Adrenal gland (tissue), 12 donors: Measurements from ENCODE around the gene SUN5. TPM values are rescaled to one million over a fixed set of nuclear protein-coding genes. Genes with fewer than 3 reads are reported as not detected.

Source experiments
- DNase-seq, 7 donors: peaks; one replicate each; pipeline ENCODE4 v3.0.0-alpha.2; 2019 to 2020
- H3K27ac ChIP-seq, 5 donors: fragments of 200-600 bp; sonication (generic) in 4 of 5; 1 replicate in 3 of 5; 2 replicates in 2 of 5; pipeline versions ENCODE4 v1.5.1 to v1.8.0; 2016 to 2020; ENCODE audit warnings: mild to moderate bottlenecking in 1 of 5
- H3K27me3 ChIP-seq: fragments of 200-600 bp; 2 replicates; pipeline ENCODE4 v1.8.0; 2021
- H3K36me3 ChIP-seq, 2 donors: fragments of 200-600 bp; replicated peaks in 1 of 2; 1 replicate in 1 of 2; 2 replicates in 1 of 2; pipeline versions ENCODE4 v1.5.1 to v1.8.0; 2018 to 2022
- H3K4me1 ChIP-seq, 2 donors: fragments of 200-600 bp; replicated peaks in 1 of 2; 1 replicate in 1 of 2; 2 replicates in 1 of 2; pipeline versions ENCODE4 v1.5.1 to v1.8.0; 2018 to 2021
- H3K4me3 ChIP-seq, 4 donors: fragments of 200-600 bp; sonication (generic) in 3 of 4; one replicate each; pipeline ENCODE4 v1.5.1; 2016 to 2018
- H3K9me3 ChIP-seq, 3 donors: fragments of 200-600 bp; sonication (generic) in 1 of 3; replicated peaks in 1 of 3; 1 replicate in 2 of 3; 2 replicates in 1 of 3; pipeline versions ENCODE4 v1.5.1 to v1.8.0; 2016 to 2021
- POLR2A ChIP-seq, 2 donors: fragments of 450-650 bp; IDR thresholded peaks; one replicate each; pipeline ENCODE4 v1.6.1; 2017; ENCODE audit warnings: antibody characterized with exemption in 2 of 2, mild to moderate bottlenecking in 2 of 2, moderate library complexity in 1 of 2
- WGBS, 4 donors: extraction: QIAGEN DNeasy Blood & Tissue Kit in 2 of 4; methylation state at CpG; one replicate each; pipeline versions ENCODE4 v1.1.5 to v1.1.7; 2013 to 2017; 5-methylcytosine and 5-hydroxymethylcytosine counted together
- intact Hi-C, 2 donors: fragments of 100-400 bp; cut with DNase I; formaldehyde crosslinking; loops; one replicate each; pipeline versions ENCODE4 v1.14.1 to v1.15.0; 2022 to 2023
- polyA plus RNA-seq, 3 donors: library from polyadenylated mRNA; stranded (reverse); fragments of 200-250 nt in 2 of 3; fragments of 350-450 nt in 1 of 3; fragmentation: Illumina TruSeq in 1 of 3; extraction: RNeasy Lipid Tissue Mini Kit (QIAGEN cat#74804) in 1 of 3; gene quantifications; one replicate each; pipeline ENCODE4 v1.2.3, GENCODE V29; 2013 to 2014
- total RNA-seq, 9 donors: library from RNA; depleted of rRNA in 4 of 9; stranded (reverse); fragments of >200 nt in 4 of 9; fragments of 120-200 nt in 1 of 9; fragmentation: NEBNext Ultra II Directional in 1 of 9; extraction: Animal tissue kit (Norgen Biotek cat#: 25700) in 1 of 9; gene quantifications; one replicate each; pipeline versions ENCODE4 v1.1.0 to v1.2.4, GENCODE V29; 2013 to 2023
- TF ChIP-seq, protein P1 (sequence below), 6 experiments: fragments of 450-650 bp in 4 of 6; fragments of 200-600 bp in 2 of 6; sonication (generic) in 1 of 6; IDR thresholded peaks; 1 replicate in 5 of 6; 2 replicates in 1 of 6; pipeline versions ENCODE4 v1.5.1 to v1.8.0; 2016 to 2021; ENCODE audit warnings: antibody characterized with exemption in 6 of 6, mild to moderate bottlenecking in 2 of 6, moderate library complexity in 1 of 6
- donor health status: healthy with polysubstance abuse.
- donor health status: Bipolar disorder and iron deficiency.
- donor health status: DM: yes; HTN: yes; CAD: no.
- donor health status: DM: no; HTN: no; CAD: no.
- donor health status: DM: no; HTN: no; CAD: no.
- donor health status: DM: yes; HTN: yes; CAD: no.

SUN5 gene
- total and polyA plus RNA-seq, 12 donors = not detected

DNA sequence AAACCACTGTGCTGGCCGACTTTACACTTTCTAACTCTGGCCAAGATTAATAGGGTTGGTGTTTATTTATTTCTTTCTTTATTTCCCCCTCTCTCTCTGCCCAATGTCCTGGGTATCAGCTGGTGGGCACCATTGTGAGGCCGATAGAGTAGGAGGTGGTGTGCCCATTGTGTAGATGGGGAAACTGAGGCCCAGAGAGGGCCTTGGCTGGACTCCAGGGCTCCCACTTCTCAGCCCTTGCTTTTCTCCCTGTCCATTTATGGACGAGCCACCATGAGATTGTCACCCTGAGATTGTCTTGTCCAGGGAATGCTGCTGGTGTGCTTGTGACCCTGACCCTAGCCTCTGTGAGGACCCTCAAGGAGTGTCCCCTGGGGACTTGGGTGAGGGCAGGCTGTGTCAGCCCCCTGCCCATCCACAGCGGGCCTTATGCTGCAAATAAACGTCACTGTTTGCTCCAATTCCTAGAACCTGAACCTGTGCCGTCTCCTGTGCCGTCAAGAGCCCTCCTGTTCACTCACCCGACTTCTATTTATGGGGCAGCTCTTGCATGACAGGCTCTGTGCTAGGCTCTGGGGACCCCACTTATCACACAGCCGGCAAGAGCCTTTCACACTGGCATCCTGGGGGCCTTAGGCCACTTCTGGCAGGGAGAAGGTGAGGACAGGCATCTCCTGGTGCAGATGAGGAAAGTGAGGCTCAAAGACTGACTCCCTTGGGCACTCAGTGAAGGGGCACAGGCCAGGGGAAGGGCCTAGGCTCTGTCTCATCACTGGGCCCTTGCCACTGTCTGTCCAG lies 24.8 kb downstream of the SUN5 start:
- intact Hi-C loops = no loop called here
- no peak for TF ChIP-seq POLR2A (IDR thresholded peaks at IDR 0.05)
- TF ChIP-seq, protein P1, sequence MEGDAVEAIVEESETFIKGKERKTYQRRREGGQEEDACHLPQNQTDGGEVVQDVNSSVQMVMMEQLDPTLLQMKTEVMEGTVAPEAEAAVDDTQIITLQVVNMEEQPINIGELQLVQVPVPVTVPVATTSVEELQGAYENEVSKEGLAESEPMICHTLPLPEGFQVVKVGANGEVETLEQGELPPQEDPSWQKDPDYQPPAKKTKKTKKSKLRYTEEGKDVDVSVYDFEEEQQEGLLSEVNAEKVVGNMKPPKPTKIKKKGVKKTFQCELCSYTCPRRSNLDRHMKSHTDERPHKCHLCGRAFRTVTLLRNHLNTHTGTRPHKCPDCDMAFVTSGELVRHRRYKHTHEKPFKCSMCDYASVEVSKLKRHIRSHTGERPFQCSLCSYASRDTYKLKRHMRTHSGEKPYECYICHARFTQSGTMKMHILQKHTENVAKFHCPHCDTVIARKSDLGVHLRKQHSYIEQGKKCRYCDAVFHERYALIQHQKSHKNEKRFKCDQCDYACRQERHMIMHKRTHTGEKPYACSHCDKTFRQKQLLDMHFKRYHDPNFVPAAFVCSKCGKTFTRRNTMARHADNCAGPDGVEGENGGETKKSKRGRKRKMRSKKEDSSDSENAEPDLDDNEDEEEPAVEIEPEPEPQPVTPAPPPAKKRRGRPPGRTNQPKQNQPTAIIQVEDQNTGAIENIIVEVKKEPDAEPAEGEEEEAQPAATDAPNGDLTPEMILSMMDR (IDR thresholded peaks at IDR 0.05) = no peak
- H3K36me3 ChIP-seq = no peaks in the 10 kb centered on the region
- no peaks in the 10 kb centered on the region for H3K4me1 ChIP-seq
- H3K27ac ChIP-seq = no peak overlapping the region
- H3K27me3 ChIP-seq = no peaks in the 10 kb centered on the region
- 72 to 81% (median 76%) methylated on average over 8 to 9 of the region's 9 CpGs for WGBS, 4 donors
- DNase-seq = no peak
- H3K4me3 ChIP-seq = no peak overlapping the region
- H3K9me3 ChIP-seq = no peaks in the 10 kb centered on the region

DNA sequence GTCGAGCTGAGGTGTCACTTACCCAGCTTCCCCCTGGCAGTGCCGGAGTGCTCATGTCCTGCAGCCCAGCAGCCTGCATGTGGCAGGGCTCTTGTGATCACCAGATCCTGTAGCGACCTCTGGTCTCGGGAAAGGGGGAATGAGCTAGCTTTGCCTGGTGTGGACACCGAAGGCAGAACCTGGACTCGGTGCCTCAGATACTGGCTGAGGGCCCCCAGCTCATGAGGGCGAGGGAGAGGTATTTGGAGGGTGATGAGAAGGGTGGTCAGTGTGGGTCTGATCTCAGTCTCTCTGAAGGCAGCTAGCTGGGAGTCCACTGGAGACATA lies 26.3 kb downstream of the SUN5 start:
- Histone ChIP-seq H3K4me1 (no peaks in the 10 kb centered on the region), H3K4me3 (no peak overlapping the region), H3K27me3 (no peaks in the 10 kb centered on the region), H3K9me3 (no peaks in the 10 kb centered on the region), H3K27ac (no peak overlapping the region), H3K36me3 (no peaks in the 10 kb centered on the region)
- TF ChIP-seq POLR2A (IDR thresholded peaks at IDR 0.05) = no peak
- TF ChIP-seq, protein P1 (IDR thresholded peaks at IDR 0.05) = no peak
- no peak for DNase-seq
- intact Hi-C loops = no loop called here
- WGBS, 4 donors = 72 to 86% (median 78%) methylated on average over 5 to 7 of the region's 7 CpGs

DNA sequence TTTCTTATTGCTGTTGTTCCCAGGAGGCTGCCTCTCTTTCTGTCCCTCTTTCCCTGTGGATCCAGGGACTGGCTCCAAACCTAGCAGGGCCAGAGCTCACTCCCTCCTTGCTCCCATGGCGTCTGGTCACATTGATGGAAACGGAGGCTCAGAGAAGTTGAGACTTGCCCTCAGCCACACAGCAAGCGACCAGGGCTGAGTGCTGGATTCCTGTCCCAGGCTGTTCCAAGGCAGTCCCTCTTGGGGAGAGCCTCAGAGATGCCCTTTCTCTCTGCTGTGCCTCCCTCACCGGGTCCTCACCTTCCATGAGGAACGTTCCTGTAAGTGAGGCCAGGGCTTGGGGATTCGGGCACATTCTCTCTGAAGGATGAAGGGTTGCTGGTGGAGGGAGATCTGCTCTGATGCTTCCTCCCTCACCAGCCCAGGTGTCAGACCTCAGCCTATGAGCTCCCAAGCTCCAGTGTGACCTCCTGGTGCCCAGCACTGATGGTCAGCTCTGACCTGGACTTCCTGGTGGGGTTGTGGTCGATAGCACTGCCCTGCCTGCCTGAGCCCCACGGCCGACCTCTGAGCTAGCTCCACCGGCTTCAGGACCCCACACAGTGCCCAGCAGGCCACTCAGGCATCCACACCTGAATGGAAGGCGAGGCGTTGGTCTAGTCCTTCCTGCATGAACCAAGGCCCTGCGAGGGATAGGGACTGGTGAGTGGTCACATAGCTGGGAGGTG lies 26.8 kb downstream of the SUN5 start:
- WGBS, 4 donors = 73 to 87% (median 82%) methylated on average over 12 to 13 of the region's 13 CpGs
- intact Hi-C loops = no loop called here
- no peak for DNase-seq

DNA sequence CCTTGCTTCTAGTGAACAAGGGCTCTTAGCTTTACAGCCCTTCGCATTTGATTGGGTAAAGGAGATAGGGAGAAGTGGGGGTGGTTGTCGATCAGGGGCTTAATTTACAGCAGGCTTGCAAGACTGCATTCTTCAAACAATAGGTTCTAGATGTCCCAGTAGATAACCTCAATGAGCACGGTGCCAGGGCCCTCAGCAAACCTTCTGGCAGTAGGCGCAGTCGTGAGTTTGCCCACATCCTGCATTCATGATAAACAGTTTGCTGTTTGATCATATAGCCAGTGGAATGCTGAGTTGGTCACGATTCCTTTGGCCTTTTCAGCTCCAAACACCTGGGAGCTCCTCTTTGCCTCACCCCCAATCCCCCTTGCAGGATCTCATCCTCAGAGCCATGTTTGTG lies 27.5 kb downstream of the SUN5 start:
- H3K27me3 ChIP-seq = no peaks in the 10 kb centered on the region
- WGBS, 4 donors = 76 to 88% (median 81%) methylated on average over 3 to 6 of the region's 6 CpGs
- TF ChIP-seq, protein P1 (IDR thresholded peaks at IDR 0.05) = no peak
- TF ChIP-seq POLR2A (IDR thresholded peaks at IDR 0.05) = no peak
- H3K27ac ChIP-seq = no peak overlapping the region
- intact Hi-C loops = no loop called here
- H3K4me3 ChIP-seq = no peak overlapping the region
- H3K4me1 ChIP-seq = no peaks in the 10 kb centered on the region
- peak in 1 of 7 donors; percentile 33 for DNase-seq
- no peaks in the 10 kb centered on the region for H3K36me3 ChIP-seq
- H3K9me3 ChIP-seq = no peaks in the 10 kb centered on the region

More for the DNA sequence above, 26.8 kb downstream of the SUN5 start:
- H3K4me3 ChIP-seq = no peak overlapping the region
- H3K9me3 ChIP-seq = no peaks in the 10 kb centered on the region
- no peak overlapping the region for H3K27ac ChIP-seq
- H3K27me3 ChIP-seq = no peaks in the 10 kb centered on the region
- no peaks in the 10 kb centered on the region for H3K4me1 ChIP-seq
- H3K36me3 ChIP-seq = no peaks in the 10 kb centered on the region
- no peak for TF ChIP-seq POLR2A (IDR thresholded peaks at IDR 0.05)
- TF ChIP-seq, protein P1 (IDR thresholded peaks at IDR 0.05) = no peak
